GM18951 (cell line): ENCODE results near the gene SRSF8.

Experiments
- POLR2A ChIP-seq: IDR thresholded peaks from 4 replicates; pipeline ENCODE4 v1.6.1; 2011; ENCODE audit warnings: mild to moderate bottlenecking; ENCODE audit not compliant: insufficient read length, insufficient read depth; ENCODE audit errors: extremely low read depth
- in situ Hi-C: fragments of 300-500 bp; cut with MboI; formaldehyde crosslinking; loops from one replicate; pipeline ENCODE4 v1.12.0; 2022; ENCODE audit warnings: low sequenced_read_pairs, mixed read lengths, inconsistent platforms; ENCODE audit not compliant: unreplicated experiment

The SRSF8 gene

DNA sequence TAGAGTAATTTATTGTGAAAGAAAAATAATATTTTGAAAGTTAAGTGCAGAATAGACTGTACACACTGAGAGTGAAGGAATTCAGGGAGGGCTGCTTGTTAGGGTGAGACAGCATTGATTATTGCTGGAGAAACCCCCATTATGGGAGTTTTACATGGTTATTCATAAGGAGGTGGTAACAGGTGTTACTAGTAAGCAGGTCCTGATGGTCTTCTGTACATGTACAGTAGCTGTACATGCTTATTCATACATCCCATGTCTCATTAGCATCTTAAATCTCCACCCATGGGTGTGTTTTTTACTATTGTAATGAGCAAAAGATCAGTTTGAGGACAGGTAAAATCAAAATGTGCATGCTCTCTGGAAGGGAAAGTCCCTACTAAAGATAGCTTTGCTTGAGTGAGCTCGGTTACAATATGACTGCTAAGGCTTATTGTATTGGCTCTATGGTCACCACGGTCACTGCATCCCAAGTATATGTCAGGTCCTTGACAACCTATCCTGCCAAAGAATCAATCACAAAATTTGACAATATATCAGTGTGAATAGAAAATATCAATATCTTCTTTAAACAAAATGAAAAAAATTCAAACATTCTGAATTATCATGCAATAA, 11.3 kb upstream of the SRSF8 start:
- no peak for TF ChIP-seq POLR2A
- in situ Hi-C loops, result no loop called here

DNA sequence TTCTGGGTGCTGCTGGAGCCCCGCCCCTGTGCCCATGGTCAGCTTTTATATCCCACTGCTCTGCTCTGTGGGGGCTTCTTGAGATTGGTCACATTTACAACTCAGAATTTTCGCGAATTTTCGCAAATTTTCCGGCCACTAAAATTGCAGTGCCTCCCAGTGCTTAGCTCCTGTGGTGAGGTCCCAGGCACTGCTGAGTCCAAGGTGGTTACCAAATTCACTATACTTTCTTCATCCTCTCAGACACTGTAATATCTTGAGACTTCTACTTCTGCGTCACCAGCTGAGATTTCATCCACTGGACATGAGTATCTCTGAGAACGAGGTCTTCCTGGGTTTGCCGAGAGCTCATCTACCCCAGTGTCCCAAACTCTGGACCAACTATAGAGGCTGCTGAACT, 8.8 kb upstream of the SRSF8 start:
- no peak for TF ChIP-seq POLR2A
- in situ Hi-C loops, result no loop called here

DNA sequence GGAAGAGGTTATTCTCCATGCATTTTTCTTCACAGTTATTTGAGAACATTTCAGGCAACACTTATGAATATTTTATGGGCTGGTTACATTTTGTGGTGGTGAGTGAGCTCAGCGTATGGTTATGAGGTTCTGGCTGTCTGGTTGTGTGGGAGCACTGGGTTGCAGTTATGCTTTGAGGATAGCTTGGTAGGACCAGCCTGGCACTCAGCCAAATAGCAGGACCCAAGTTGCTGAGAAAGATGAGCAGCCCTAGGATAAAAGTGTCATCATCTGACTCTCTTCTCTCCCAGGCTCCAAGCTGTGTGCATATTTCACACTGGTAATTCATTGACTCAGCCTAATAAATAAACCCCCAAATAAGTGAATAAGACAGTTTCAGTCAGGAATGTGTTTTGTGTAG, 8.1 kb upstream of the SRSF8 start:
- in situ Hi-C loops, result no loop called here
- no peak for TF ChIP-seq POLR2A

DNA sequence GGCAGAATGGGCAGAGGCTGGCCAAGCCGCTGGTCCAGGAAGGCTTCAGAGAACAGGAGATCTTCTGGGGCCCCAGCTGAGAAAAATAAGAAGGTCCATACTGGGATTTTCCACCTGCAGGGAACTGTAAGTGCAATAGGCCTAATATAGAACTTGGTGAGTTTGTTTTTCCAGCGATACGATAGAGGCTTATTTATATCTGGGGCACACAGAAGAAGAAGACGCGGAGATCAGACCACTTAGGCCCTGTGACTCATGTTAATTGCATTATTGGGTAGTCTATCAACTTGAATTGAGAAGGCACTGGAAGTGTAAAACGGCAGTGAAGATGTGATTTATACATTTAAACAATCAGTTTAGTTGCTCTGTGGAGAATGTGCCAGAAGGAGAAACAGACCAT, 7.7 kb upstream of the SRSF8 start:
- no peak for TF ChIP-seq POLR2A
- in situ Hi-C loops, result no loop called here

DNA sequence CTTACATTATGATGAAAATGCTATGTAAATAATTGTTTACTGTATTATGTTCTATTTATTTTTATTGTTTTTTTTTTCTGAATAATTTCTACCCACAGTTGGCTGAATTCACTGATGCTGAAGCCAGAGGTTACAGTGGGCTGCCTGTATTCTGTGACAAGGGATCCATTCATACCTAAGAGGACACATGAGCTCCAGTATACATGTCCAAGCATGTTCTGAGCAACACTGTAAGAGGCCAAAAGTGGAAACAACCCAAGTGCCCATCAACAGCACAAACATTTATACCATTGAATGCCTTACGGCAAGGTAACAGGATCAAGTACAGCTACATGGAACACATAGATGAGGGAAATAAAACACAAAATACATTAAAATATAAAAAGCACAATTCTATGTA, 1.4 kb upstream of the SRSF8 start:
- in situ Hi-C loops, result loop anchor here (10.0 kb wide), 1 partner anchor 79 kb away; no protein-coding TSS in a partner anchor

DNA sequence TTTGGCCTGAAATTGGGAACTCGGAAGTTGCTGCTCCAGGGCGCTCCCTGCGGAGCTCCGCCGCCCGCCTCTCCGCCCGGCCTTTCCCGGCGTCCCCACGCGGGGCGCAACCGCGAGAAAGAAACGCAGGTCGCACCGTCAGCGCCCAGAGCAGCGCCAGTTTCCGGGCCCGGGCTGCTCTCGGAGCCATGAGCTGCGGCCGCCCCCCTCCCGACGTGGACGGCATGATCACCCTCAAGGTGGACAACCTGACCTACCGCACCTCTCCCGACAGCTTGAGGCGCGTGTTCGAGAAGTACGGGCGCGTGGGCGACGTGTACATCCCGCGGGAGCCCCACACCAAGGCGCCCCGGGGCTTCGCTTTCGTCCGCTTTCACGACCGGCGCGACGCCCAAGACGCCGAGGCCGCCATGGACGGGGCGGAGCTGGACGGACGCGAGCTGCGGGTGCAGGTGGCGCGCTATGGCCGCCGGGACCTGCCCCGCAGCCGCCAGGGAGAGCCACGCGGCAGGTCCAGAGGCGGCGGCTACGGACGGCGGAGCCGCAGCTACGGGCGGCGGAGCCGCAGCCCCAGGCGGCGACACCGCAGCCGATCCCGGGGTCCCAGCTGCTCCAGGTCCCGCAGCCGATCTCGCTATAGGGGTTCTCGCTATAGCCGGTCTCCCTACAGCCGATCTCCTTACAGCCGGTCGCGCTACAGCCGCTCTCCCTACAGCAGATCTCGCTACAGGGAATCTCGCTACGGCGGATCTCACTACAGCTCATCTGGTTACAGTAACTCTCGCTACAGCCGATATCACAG, 521 bp downstream of the SRSF8 start:
- in situ Hi-C loops, result loop anchor here (10.0 kb wide), 1 partner anchor 78 kb away; no protein-coding TSS in a partner anchor
- TF ChIP-seq POLR2A, result peak; percentile 72

More for the DNA sequence above, 1.4 kb upstream of the SRSF8 start:
- no peak for TF ChIP-seq POLR2A

DNA sequence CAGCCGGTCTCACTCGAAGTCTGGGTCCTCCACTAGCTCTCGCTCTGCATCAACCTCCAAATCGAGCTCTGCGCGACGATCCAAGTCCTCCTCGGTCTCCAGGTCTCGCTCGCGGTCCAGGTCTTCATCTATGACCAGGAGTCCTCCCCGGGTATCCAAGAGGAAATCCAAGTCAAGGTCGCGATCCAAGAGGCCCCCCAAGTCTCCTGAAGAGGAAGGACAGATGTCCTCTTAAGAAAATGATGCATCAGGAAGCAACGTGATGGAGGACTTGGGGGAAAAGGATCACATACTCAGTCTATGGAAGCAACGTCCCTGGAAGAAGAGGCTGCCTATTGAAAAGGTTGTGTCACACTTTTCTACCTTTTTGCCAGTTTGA, 1.1 kb downstream of the SRSF8 start:
- in situ Hi-C loops, result loop anchor here (10.0 kb wide), 1 partner anchor 77 kb away; no protein-coding TSS in a partner anchor
- TF ChIP-seq POLR2A, result no peak

DNA sequence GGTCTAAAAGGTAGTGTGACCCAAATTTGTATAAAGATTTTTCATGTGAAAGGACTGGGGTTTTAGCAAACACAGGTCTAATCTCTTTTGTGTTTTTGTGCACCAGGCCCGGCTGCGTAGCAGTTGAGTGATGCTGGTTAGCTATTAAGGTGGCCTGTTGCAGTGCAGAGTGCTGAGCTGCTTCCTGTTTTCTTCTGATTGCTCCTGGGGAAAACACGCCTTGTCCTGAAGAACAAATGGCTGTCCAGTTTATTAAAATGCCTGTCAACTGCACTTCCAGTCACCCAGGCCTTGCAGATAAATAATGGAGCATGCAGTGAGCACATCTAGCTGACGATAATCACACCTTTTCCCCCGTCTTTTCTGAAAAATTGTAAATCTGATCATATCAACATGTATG, 1.8 kb downstream of the SRSF8 start:
- TF ChIP-seq POLR2A, result peak; percentile 66
- in situ Hi-C loops, result loop anchor here (10.0 kb wide), 1 partner anchor 76 kb away; no protein-coding TSS in a partner anchor

DNA sequence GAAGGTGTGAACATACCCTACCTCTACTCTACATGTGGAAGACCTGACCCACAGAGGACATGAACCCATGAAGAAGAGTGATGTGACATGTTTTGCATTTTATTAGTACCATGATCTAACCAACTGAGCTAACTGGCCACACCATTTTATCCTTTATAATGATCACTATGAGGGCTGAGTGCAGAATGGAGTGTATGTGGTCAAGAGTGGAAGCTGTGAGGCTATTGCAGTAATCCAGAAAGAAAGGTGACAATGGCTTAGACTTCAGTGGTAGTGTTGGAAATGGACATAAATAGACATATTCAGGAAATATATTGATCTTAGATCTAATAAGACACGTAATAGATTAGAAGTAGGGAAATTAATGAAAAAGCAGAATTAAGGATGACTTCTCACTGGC, 3.8 kb downstream of the SRSF8 start:
- in situ Hi-C loops, result no loop called here
- TF ChIP-seq POLR2A, result no peak

DNA sequence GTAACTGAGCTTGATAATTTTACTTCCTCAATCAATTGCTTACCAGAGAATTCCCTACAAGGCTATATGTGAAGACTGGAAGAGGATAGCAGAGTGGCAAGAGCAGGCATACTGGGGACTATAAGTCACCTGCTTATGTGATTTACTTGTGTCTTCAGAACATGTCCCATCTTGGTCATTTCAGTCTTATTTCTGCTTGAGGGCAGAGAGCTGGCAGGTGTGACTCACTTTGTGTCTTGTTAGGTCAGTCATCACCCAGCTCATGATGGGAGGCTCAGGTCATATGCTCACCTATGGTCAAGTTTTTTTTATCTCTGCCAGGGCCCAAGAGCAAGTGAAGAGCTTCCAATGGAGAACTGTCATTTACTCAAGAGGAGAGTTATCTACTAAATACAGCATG, 6.2 kb downstream of the SRSF8 start:
- no peak for TF ChIP-seq POLR2A
- in situ Hi-C loops, result no loop called here

DNA sequence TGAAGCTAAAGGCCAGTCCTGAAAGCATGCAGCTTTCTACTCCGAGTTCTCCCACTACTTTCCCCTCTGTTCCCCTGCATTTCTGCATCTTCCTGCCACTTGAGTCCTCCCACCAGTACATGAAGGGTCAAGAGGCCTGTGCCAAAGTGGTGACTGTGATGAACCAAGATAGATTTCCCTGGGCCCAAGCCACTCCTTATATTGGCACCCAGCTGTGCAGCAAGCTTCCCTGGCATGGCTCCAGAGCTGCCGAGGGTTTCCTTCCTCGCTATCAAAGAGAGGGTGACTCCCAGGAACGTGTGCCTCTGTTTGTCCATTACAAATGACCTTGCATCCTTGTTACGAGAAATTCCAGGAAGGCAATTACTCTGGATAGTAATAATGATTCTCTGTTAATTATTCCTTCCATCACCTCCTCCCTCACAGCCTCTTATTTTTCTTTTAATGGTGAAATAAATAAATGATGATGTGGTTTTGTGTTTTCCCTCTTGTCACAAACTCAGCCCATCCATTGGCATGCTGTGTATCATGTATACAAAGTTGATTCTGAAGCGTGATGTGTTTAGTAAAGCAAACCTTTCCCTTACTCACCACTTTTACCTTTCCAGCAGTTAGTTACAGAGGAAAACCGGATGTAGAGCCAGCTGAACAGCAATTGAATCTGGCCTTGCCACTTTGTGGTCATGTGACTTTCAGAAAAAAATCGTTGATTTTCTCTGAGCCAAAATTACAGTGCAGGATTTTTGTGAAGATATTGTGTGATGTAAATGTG, 8.3 kb downstream of the SRSF8 start:
- no peak for TF ChIP-seq POLR2A
- in situ Hi-C loops, result no loop called here

DNA sequence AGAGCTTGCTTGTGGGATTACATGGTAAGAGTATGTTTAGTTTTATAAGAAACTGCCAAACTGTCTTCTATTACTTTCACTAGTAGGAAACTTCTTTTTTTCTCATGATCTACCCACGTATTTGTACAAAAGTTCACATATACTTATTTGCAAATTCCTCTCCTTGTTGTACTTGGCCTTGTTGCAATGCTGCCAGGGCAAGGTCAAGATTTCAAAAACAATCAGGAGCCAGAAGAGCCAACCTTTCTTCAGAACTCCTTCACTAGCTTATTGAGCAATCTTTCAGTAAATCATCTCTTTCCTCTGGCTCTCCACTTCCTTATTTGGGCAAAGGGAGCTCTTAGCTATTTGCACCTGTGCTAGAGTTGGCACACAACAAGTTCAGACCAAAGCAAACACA, 9.7 kb downstream of the SRSF8 start:
- in situ Hi-C loops, result no loop called here
- no peak for TF ChIP-seq POLR2A

DNA sequence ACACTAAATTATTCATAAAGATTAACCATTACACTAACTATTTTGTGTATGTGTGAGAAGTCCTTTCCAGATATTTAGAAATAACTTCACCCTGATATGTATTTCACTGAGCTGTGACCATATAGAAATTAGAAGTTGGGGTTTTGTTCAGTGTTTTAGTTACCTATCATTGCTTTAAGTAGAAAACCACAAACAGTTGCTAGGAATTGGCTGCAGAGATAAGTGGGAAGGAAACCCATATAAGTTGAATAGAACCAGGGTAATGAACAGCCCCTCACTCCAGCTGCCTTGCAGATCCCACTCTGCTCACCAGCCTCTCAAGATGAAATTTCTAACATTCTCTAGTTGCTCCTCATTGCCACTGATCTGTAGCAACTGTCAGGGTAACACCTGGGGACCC, 10.3 kb downstream of the SRSF8 start:
- in situ Hi-C loops, result no loop called here
- no peak for TF ChIP-seq POLR2A
